GM23248 (cell line): ENCODE results near the gene CUL2. TPM values are rescaled to one million over a fixed set of nuclear protein-coding genes. Genes with fewer than 3 reads are reported as not detected.

Experiments
- DNase-seq: peaks from one replicate; pipeline ENCODE4 v3.0.0-alpha.2; 2015
- H2AFZ ChIP-seq: fragments of 200-600 bp; sonication (generic); 2 replicates; pipeline ENCODE4 v1.6.1; 2016; ENCODE audit warnings: antibody characterized with exemption
- H3F3A ChIP-seq: fragments of 200-600 bp; sonication (generic); 2 replicates; pipeline ENCODE4 v1.6.1; 2016; ENCODE audit warnings: mild to moderate bottlenecking, antibody characterized with exemption, mixed run types; ENCODE audit not compliant: insufficient read depth
- H3K27ac ChIP-seq: fragments of 200-600 bp; sonication (generic); 2 replicates; pipeline ENCODE4 v1.5.1; 2016; ENCODE audit warnings: mild to moderate bottlenecking
- H3K27me3 ChIP-seq: fragments of 200-600 bp; sonication (generic); replicated peaks from 2 replicates; pipeline ENCODE4 v1.6.1; 2016; ENCODE audit warnings: mild to moderate bottlenecking; ENCODE audit not compliant: insufficient read depth
- H3K36me3 ChIP-seq: fragments of 200-600 bp; sonication (generic); 2 replicates; pipeline ENCODE4 v1.6.1; 2016; ENCODE audit warnings: low read depth, mild to moderate bottlenecking
- H3K4me1 ChIP-seq: fragments of 200-600 bp; sonication (generic); 2 replicates; pipeline ENCODE4 v1.6.1; 2016; ENCODE audit warnings: mild to moderate bottlenecking; ENCODE audit not compliant: insufficient read depth
- H3K4me2 ChIP-seq: fragments of 200-600 bp; sonication (generic); one replicate; pipeline ENCODE4 v1.6.1; 2016; ENCODE audit warnings: mild to moderate bottlenecking; ENCODE audit not compliant: unreplicated experiment
- H3K4me3 ChIP-seq: fragments of 200-600 bp; sonication (generic); 2 replicates; pipeline ENCODE4 v1.5.1; 2016; ENCODE audit warnings: mild to moderate bottlenecking
- H3K79me2 ChIP-seq: fragments of 200-600 bp; sonication (generic); 2 replicates; pipeline ENCODE4 v1.6.1; 2016; ENCODE audit warnings: mild to moderate bottlenecking; ENCODE audit not compliant: insufficient read depth
- H3K9ac ChIP-seq: fragments of 200-600 bp; sonication (generic); 2 replicates; pipeline ENCODE4 v1.6.1; 2016; ENCODE audit warnings: mild to moderate bottlenecking
- H3K9me2 ChIP-seq: fragments of 200-600 bp; sonication (generic); 2 replicates; pipeline ENCODE4 v1.6.1; 2016; ENCODE audit warnings: mixed run types, mild to moderate bottlenecking, moderate library complexity; ENCODE audit not compliant: insufficient read depth
- H3K9me3 ChIP-seq: fragments of 200-600 bp; sonication (generic); one replicate; pipeline ENCODE4 v1.6.1; 2017; ENCODE audit warnings: low read depth
- H4K20me1 ChIP-seq: fragments of 200-600 bp; sonication (generic); 2 replicates; pipeline ENCODE4 v1.6.0; 2016; ENCODE audit not compliant: insufficient read depth
- EZH2 ChIP-seq: fragments of 200-600 bp; sonication (generic); IDR thresholded peaks from 2 replicates; pipeline ENCODE4 v1.6.1; 2018; ENCODE audit warnings: antibody characterized with exemption, mild to moderate bottlenecking; ENCODE audit not compliant: insufficient read depth, poor library complexity, severe bottlenecking
- EZH2phosphoT487 ChIP-seq: fragments of 200-600 bp; sonication (generic); IDR thresholded peaks from 2 replicates; pipeline ENCODE4 v1.6.1; 2018; ENCODE audit warnings: antibody characterized with exemption, moderate library complexity, mild to moderate bottlenecking, low read depth; ENCODE audit not compliant: insufficient read depth
- WGBS, 2 experiments: methylation state at CpG; one replicate each; pipeline ENCODE4 v1.1.6; 2015 to 2017; ENCODE audit warnings: low lambda C conversion rate in 2 of 2, low coverage in 1 of 2; ENCODE audit errors: missing lambda C conversion rate in 2 of 2; 5-methylcytosine and 5-hydroxymethylcytosine counted together
- in situ Hi-C: fragments of 300-500 bp; cut with MboI; formaldehyde crosslinking; loops from 2 replicates; pipeline ENCODE4 v1.15.0; 2020
- microRNA-seq: library from miRNA; unstranded; fragments of <30 nt; microRNA quantifications from one replicate; pipeline ENCODE4, GENCODE V29; 2016; ENCODE audit warnings: borderline number of aligned reads
- polyA plus RNA-seq: library from polyadenylated mRNA; unstranded; fragments of >200 nt; fragmentation: Nextera tagmentation; extraction: Ambion mirVana; gene quantifications from 2 replicates; pipeline ENCODE4 v1.2.1, GENCODE V29; 2016
- small RNA-seq: library from RNA; depleted of rRNA; stranded (forward); fragments of <200 nt; gene quantifications from one replicate; pipeline ENCODE3, GENCODE V24; 2014; ENCODE audit warnings: low read depth, low replicate concordance
- total RNA-seq: library from RNA; depleted of rRNA; stranded (reverse); fragments of >200 nt; shearing (Covaris generic); gene quantifications from 2 replicates; pipeline ENCODE4 v1.2.3, GENCODE V29; 2014; rRNA removed

The CUL2 gene
- total and polyA plus RNA-seq, 2 experiments from 2014 or later, result 35.3 to 50.5 TPM

DNA sequence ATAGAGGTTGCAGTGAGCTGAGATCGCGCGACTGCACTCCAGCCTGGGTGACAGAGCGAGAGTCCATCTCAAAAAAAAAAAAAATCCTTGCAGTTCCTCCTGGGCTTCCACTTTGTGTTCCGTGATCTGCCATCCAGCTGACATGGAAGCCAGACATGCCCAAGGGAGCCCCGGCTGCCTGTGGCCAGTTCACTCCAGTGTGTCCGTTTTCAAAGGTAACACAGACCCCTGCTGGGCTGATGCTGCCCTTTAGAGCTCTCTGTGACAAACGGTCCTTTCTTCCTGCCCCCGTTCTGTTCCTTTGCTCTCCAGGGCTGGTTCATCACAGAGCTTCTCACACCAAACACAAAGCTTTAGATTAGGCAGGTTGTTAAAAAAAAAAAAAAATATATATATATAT, 130.8 kb downstream of the CUL2 start:
- Histone ChIP-seq H3K27me3 (no peaks in the 10 kb centered on the region), H3K4me2 (no peak overlapping the region), H4K20me1 (no peaks in the 10 kb centered on the region), H3K4me3 (no peak overlapping the region), H3K27ac (no peak overlapping the region), H3K4me1 (no peaks in the 10 kb centered on the region), H3K9ac (no peak overlapping the region), H3K9me3 (no peaks in the 10 kb centered on the region), H3K9me2 (no peaks in the 10 kb centered on the region), H3K36me3 (no peaks in the 10 kb centered on the region), H3K79me2 (no peaks in the 10 kb centered on the region), H3F3A (no peaks in the 10 kb centered on the region), H2AFZ (no peak overlapping the region)
- WGBS, 2 experiments, result 77 to 79% methylated on average over 8 to 9 of the region's 9 CpGs
- TF ChIP-seq EZH2phosphoT487, result no peak
- TF ChIP-seq EZH2, result no peak
- in situ Hi-C loops, result no loop called here
- DNase-seq, result no peak

Small RNA genes within 50 kb of the gene (microRNA-seq; reads per million reads assigned to microRNA genes)
- 1.5 reads per million for gene MIR3611

Small RNA genes within 50 kb of the gene (small RNA-seq; reads per million reads assigned to genes)
- gene MIR3611 (not detected), gene RNU7-77P (not detected)

Other genes starting within 250 kb of the CUL2 start
- gene CREM, start 36.5 kb upstream of the CUL2 start, total RNA-seq, result 13.3 and 14.9 TPM in 2 replicates
- gene CREM, start 36.5 kb upstream of the CUL2 start, polyA plus RNA-seq, result 32.0 and 34.0 TPM in 2 replicates
- gene CCNY, start 246.2 kb upstream of the CUL2 start, total RNA-seq, result 57.8 and 70.4 TPM in 2 replicates
- 12.3 and 12.8 TPM in 2 replicates for gene CCNY, start 246.2 kb upstream of the CUL2 start, polyA plus RNA-seq